OCI-LY7 (cell line): ENCODE results near the gene TM9SF2. TPM values are rescaled to one million over a fixed set of nuclear protein-coding genes. Genes with fewer than 3 reads are reported as not detected.

Source experiments
- BruUV-seq: library from RNA; stranded (reverse); fragments of 400-500 nt; replicated peaks from 2 replicates; lab custom pipeline; 2021; lab: Mats Ljungman, UMichigan
- CTCF ChIA-PET: fragments of 300-600 bp; sonication (Branson Sonifier 250); formaldehyde crosslinking; loops from one replicate; lab custom pipeline; 2022; ENCODE audit warnings: antibody characterized with exemption; ENCODE audit not compliant: unreplicated experiment; lab: Charles Lee
- POLR2A ChIA-PET: fragments of 300-600 bp; sonication (Branson Sonifier 250); formaldehyde crosslinking; loops from one replicate; lab custom pipeline; 2022; ENCODE audit warnings: antibody characterized with exemption; lab: Charles Lee
- DNase-seq: peaks from one replicate; pipeline ENCODE4 v3.0.0-alpha.2; 2015; ENCODE audit warnings: low spot score
- H2AFZ ChIP-seq: fragments of 200-600 bp; sonication (generic), shearing (Covaris generic); 2 replicates; pipeline ENCODE4 v1.6.1; 2014; ENCODE audit warnings: mild to moderate bottlenecking, antibody characterized with exemption, low read length, moderate library complexity
- H3K27ac ChIP-seq: fragments of 200-600 bp; sonication (generic); 2 replicates; pipeline ENCODE4 v1.5.1; 2014; ENCODE audit warnings: mixed run types, low read depth, mild to moderate bottlenecking, moderate library complexity, low read length, inconsistent platforms; ENCODE audit not compliant: poor library complexity, severe bottlenecking
- H3K36me3 ChIP-seq: fragments of 200-600 bp; sonication (generic); 2 replicates; pipeline ENCODE4 v1.6.1; 2014; ENCODE audit warnings: mild to moderate bottlenecking, antibody characterized with exemption, low read length, moderate library complexity, mixed read lengths; ENCODE audit not compliant: insufficient read depth
- H3K4me1 ChIP-seq: fragments of 200-600 bp; sonication (generic); 2 replicates; pipeline ENCODE4 v1.5.1; 2014; ENCODE audit warnings: mild to moderate bottlenecking, low read length; ENCODE audit not compliant: insufficient read depth, poor library complexity, severe bottlenecking
- H3K4me2 ChIP-seq: fragments of 200-600 bp; sonication (generic); 2 replicates; pipeline ENCODE4 v1.6.1; 2014; ENCODE audit warnings: mild to moderate bottlenecking, low read length
- H3K4me3 ChIP-seq: fragments of 200-600 bp; sonication (generic); 2 replicates; pipeline ENCODE4 v1.5.1; 2014; ENCODE audit warnings: mild to moderate bottlenecking, low read depth, low read length; ENCODE audit not compliant: poor library complexity, severe bottlenecking
- H3K79me2 ChIP-seq: fragments of 200-600 bp; sonication (generic); 2 replicates; pipeline ENCODE4 v1.6.1; 2016; ENCODE audit warnings: low read depth, mild to moderate bottlenecking, low read length, moderate library complexity, mixed read lengths; ENCODE audit not compliant: insufficient read depth
- H3K9me2 ChIP-seq: fragments of 200-600 bp; sonication (generic); 2 replicates; pipeline ENCODE4 v1.6.1; 2016; ENCODE audit warnings: mild to moderate bottlenecking, low read length, mixed read lengths; ENCODE audit not compliant: insufficient read depth
- H3K9me3 ChIP-seq: fragments of 200-600 bp; sonication (generic); 2 replicates; pipeline ENCODE4 v1.6.1; 2014; ENCODE audit warnings: mild to moderate bottlenecking, mixed run types, low read length, mixed read lengths
- H4K20me1 ChIP-seq: fragments of 200-600 bp; sonication (generic); 2 replicates; pipeline ENCODE4 v1.6.1; 2014; ENCODE audit warnings: mild to moderate bottlenecking, antibody characterized with exemption, low read length, moderate library complexity, mixed read lengths; ENCODE audit not compliant: insufficient read depth
- EZH2phosphoT487 ChIP-seq: fragments of 200-600 bp; sonication (generic); IDR thresholded peaks from 2 replicates; pipeline ENCODE4 v1.6.1; 2018; ENCODE audit warnings: low read depth, borderline replicate concordance, mild to moderate bottlenecking, mixed run types, antibody characterized with exemption, low read length, moderate library complexity, mixed read lengths
- intact Hi-C: fragments of 100-400 bp; cut with micrococcal nuclease; formaldehyde crosslinking; loops from one replicate; pipeline ENCODE4 v1.10.0; 2022; ENCODE audit not compliant: unreplicated experiment
- total RNA-seq, 2 experiments: library from RNA; depleted of rRNA in 1 of 2; stranded (reverse); fragments of >200 nt in 1 of 2; shearing (Covaris generic) in 1 of 2; gene quantifications; 2 replicates each; pipeline ENCODE4 v1.2.3, GENCODE V29; 2014 to 2022
- TF ChIP-seq, protein P1 (sequence below): fragments of 200-600 bp; sonication (generic); conservative IDR thresholded peaks from 2 replicates; pipeline ENCODE4 v1.5.1; 2014; ENCODE audit warnings: mild to moderate bottlenecking, antibody characterized with exemption, low read length, moderate library complexity, mixed read lengths

The TM9SF2 gene
- total RNA-seq, 2 experiments from 2014 or later, result 17.8 to 27.3 TPM

DNA sequence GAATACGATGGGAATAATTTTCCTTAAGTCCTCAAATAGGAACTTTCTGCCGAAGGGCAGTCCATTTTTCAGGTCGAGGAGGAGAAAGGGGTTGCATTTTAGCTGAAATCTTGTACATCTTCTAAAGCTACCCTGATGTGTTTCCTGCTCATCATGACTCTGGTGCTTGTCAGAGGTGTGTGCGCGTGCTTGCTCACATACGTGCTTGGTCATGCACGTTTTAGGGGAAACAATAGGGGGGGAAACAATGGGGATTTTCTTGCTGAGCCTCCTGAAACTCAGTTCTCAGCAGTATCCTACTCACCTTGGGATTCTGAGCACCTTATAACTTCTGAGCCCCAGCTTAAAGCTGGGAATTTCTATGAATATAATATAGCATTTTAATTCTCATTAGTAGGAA is 44.7 kb downstream of the TM9SF2 start:
- no peaks in the 10 kb centered on the region for H3K9me3 ChIP-seq
- peaks cover 17% of the 10 kb centered on the region for H3K4me1 ChIP-seq
- DNase-seq, result no peak
- no peaks in the 10 kb centered on the region for H3K79me2 ChIP-seq
- TF ChIP-seq, protein P1, sequence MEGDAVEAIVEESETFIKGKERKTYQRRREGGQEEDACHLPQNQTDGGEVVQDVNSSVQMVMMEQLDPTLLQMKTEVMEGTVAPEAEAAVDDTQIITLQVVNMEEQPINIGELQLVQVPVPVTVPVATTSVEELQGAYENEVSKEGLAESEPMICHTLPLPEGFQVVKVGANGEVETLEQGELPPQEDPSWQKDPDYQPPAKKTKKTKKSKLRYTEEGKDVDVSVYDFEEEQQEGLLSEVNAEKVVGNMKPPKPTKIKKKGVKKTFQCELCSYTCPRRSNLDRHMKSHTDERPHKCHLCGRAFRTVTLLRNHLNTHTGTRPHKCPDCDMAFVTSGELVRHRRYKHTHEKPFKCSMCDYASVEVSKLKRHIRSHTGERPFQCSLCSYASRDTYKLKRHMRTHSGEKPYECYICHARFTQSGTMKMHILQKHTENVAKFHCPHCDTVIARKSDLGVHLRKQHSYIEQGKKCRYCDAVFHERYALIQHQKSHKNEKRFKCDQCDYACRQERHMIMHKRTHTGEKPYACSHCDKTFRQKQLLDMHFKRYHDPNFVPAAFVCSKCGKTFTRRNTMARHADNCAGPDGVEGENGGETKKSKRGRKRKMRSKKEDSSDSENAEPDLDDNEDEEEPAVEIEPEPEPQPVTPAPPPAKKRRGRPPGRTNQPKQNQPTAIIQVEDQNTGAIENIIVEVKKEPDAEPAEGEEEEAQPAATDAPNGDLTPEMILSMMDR, result no peak
- TF ChIP-seq EZH2phosphoT487, result no peak
- H3K4me3 ChIP-seq, result no peak overlapping the region
- H2AFZ ChIP-seq, result no peak overlapping the region
- intact Hi-C loops, result no loop called here
- H3K4me2 ChIP-seq, result no peak overlapping the region
- no peaks in the 10 kb centered on the region for H4K20me1 ChIP-seq
- POLR2A ChIA-PET, result interaction anchor here (0.7 kb wide), 1 partner anchor 11 kb away, joined by 5 read pairs; no protein-coding TSS in a partner anchor
- H3K27ac ChIP-seq, result no peak overlapping the region
- CTCF ChIA-PET, result no interaction called here
- H3K36me3 ChIP-seq, result peaks cover 54% of the 10 kb centered on the region
- no peaks in the 10 kb centered on the region for H3K9me2 ChIP-seq
- BruUV-seq, result no TSS peak

DNA sequence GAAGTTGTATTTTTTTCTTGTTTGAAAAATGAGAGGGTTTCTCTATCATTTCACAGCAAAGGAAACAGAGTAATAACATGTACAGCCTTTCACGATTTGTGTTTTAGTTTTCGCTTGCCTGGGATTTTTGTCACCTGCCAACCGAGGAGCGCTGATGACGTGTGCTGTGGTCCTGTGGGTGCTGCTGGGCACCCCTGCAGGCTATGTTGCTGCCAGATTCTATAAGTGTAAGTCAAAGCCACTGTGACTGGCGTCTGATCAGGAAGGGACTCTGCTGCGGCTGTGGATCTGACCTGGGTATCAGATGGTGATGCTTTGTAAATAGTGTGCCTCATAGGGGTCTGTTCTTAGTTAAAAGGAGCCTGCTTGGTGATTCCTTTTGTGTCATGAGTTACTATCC is 45.6 kb downstream of the TM9SF2 start:
- DNase-seq, result no peak
- H4K20me1 ChIP-seq, result no peaks in the 10 kb centered on the region
- POLR2A ChIA-PET, result no interaction called here
- H3K4me1 ChIP-seq, result peaks cover 16% of the 10 kb centered on the region
- no peaks in the 10 kb centered on the region for H3K79me2 ChIP-seq
- intact Hi-C loops, result no loop called here
- no peak overlapping the region for H3K27ac ChIP-seq
- CTCF ChIA-PET, result no interaction called here
- TF ChIP-seq EZH2phosphoT487, result no peak
- TF ChIP-seq, protein P1, result no peak
- no peak overlapping the region for H2AFZ ChIP-seq
- H3K36me3 ChIP-seq, result peaks cover 50% of the 10 kb centered on the region
- no peaks in the 10 kb centered on the region for H3K9me3 ChIP-seq
- no peak overlapping the region for H3K4me3 ChIP-seq
- H3K9me2 ChIP-seq, result no peaks in the 10 kb centered on the region
- no peak overlapping the region for H3K4me2 ChIP-seq
- BruUV-seq, result no TSS peak

- peaks cover under 1% of the 10 kb centered on the region for H3K4me1 ChIP-seq
- POLR2A ChIA-PET, result interaction anchor here (0.7 kb wide), 1 partner anchor 273 kb away, joined by 4 read pairs; no protein-coding TSS in a partner anchor
Observed at GRCh38 chr13:99548448-99548847, 47.2 kb downstream of the TM9SF2 start.

More at GRCh38 chr13:99548448-99548847, 47.2 kb downstream of the TM9SF2 start:
- no peak overlapping the region for H3K4me3 ChIP-seq
- CTCF ChIA-PET, result no interaction called here
- no peak for TF ChIP-seq EZH2phosphoT487
- TF ChIP-seq, protein P1, result no peak
- no peak overlapping the region for H3K4me2 ChIP-seq
- peaks cover 45% of the 10 kb centered on the region for H3K36me3 ChIP-seq
- no peaks in the 10 kb centered on the region for H3K9me3 ChIP-seq
- H3K9me2 ChIP-seq, result no peaks in the 10 kb centered on the region
- H4K20me1 ChIP-seq, result no peaks in the 10 kb centered on the region
- no peaks in the 10 kb centered on the region for H3K79me2 ChIP-seq
- intact Hi-C loops, result no loop called here
- DNase-seq, result no peak
- H3K27ac ChIP-seq, result no peak overlapping the region
- no TSS peak for BruUV-seq
- no peak overlapping the region for H2AFZ ChIP-seq
